NCI-H128 (cell line): ENCODE measurements around the gene POLR1A.
"Not testable (repeated sequence)": the region's sequence is repeated elsewhere in the genome, so short reads cannot be mapped to it uniquely, and the experiment has no call there.

Experiments
- DNase-seq: peaks from one replicate; lab custom pipeline; 2025; ENCODE audit not compliant: unreplicated experiment; lab: John Stamatoyannopoulos, UW

POLR1A gene

DNA sequence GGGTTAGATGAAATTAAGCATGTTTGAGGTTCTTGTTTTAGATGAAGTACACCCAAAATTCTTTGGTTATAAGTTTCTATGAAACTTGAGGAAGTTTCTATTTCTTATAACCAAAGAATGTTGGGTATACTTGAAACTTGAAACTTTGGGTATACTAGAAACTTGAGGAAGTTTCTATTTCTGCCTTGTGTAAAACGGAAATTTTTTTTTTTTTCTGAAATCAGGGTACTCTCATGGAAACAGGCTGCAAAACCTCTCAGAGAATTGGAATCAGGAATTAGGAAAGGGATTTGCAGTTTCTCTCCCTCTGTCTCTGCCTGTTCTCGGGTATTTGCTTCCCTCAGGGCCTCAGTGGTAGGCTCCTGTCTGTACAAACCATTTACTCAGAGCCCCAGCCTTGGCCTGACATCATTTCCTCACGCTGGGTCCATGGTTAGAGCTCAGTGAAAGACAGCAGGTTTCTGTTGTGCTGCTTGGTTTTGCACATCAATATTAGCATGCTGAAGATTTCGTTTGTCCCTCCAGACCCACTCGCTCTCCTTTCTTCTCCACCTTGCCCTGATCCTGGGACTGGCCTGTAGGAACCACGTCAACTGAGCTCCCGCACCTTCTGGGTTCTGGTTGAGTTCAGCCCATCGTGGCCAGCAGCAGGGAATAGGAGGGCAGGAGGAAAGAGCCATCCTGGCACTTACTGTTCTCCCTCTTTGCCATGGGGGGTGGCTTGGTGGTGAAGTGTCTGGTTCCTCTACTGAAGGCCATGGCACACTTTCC, 106.4 kb downstream of the POLR1A start:
- no peak for DNase-seq

DNA sequence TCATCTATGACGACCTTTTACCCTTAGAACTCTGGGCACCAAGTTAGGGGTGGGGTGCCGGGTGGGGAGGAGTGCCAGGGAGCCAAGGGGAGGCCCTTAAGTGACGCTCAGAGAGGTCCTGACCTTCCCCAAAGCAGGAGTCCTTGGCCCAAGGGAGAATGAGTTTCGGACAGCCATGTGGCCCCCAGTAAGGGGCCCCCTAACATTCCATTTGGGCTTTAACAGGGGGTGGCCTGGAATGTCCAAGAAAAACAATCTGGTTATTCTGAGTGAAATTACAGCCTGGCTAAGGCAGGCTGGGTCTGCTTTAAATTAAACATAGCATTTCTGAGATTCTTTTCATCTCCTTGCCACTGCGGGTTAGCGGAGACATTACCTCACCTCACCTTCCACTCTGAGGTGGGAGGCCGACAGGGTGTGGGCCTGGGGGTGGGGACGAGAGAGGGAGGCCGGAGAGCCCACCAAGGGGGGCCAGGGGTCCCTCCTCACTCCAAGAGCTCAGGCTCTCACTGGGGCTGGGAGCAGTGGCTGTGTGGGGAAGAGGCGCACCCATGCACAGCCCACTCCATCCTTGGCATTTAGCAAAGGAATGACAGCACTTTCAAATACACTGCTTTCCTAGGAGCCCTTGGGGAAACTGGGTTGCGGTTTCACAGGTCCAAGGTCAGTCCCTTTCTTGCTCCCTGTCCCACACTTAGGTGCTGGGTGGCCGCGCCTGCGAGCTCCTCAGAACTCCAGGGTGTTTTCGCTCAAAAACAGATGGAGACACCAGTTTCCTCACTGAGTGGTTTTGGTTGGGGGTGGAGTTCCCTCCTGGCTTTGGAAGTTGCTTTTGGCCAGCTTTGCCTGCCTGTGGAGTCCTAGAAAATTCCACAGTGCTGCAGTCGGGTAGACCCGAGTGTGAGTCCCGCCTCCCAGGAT, 107.4 kb downstream of the POLR1A start:
- DNase-seq: no peak

GRCh38 chr2:85997017-85997970, 108.4 kb downstream of the POLR1A start:
- no peak for DNase-seq

GRCh38 chr2:85996591-85996990, 109.1 kb downstream of the POLR1A start:
- DNase-seq: no peak

DNA sequence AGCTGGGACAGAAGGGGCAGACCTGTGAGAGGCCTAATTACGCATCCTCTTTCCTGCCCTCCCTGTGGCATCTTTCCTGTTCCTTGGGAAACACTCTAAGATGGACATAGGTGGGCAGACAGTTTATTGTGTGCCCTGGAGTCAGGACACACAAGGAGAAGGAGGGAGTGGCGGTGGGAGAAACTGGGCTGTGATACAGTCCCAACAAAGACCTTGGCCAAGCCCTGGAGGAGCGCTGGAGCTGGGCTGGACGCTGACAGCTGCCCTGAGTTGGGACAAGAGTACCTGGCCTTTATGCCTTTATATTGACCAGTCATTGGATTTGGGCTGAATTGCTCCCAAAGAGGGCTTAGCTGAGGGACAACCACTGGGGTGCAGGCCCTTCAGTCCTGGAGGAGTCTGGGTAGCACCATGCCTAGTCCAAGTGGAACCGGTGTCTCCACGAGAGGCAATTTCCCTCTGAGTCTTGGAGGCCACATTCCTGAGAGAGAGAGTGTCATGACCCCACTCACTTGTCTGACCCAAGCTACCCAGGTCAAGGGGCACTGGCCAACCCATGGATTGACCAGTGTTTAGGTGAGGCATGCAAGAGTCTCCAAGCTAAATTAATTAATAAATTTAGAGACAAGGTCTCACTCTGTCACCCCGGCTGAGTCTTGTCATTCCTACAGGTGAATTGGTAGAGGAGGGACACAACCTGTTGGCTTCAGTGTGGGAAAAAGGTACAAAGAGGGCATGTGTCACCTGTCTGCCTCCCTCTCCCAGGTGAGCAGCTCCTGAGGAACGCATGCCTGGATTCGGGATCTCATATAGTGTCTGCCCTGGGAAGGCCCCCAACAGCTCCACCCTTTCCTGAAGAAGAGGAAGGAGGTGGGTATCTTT, 109.8 kb downstream of the POLR1A start:
- DNase-seq: no peak

DNA sequence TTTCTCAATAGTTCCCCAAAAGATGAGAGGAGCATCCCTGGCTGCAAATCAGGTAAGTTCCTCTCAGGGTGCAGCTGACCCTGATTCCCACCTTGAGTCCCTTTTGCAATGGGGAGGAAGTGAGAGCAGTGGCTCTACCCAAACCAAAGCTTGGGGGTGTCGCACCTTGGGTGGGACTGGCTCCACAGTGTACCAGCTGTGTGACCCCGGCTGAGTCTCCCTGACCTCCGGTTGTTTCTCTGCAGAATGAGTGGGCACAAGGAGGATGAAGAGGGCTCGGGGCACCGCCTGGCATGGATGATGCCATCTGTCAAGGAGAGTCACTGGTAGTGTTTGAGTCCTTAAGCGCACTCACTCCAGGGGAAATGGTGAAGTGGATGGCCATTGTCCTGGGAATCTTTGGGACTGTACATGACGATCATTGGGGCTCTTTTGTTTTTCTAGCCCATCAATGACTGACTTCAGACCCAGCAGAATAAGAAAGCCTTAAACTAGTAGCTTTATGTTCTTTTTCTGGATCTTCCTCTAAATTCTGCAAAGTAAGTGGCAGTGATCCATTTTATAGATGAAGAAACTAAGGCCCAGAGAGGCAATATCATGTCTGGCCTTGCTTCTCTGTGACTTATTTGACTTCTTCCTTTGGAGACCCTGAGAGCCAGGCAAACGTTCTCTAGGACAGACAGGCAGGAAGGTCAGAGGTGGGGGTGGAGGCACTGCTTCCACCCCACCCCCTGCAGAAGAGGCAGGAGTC, 110.6 kb downstream of the POLR1A start:
- DNase-seq: no peak

DNA sequence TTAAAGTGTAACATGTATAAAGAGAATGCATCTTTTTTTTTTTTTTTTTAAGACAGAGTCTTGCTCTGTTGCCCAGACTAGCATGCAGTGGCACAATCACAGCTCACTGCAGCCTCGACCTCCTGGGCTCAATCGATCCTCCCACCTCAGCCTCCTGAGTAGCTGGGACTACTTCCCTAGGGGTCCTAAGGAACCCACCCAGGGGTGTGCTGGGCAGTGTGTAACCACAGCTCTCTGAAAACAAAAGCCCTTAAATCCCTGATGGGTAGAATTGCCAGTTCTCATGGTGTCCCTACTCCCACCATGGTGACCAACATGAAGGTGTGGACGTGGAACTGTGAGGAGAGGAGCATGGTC, 111.3 kb downstream of the POLR1A start:
- DNase-seq: no peak

DNA sequence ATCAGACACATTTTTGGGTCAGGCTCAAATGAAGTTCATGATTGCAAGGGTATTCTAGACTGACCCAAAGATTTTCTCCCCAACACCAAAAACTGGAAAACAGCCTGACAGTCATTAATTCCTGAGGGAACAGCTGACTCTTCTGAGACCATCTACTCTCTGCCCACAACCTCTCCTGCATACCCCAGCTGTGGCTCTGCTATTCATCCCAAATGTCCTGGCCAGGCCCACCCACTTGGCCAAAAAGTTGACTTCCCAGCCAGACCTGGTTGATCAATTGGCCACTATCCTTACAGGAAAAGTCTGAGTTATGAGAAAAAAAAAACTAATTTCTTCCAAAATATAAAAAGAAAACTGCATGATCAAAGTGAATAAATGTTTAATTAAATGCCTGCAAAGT, 113.1 kb downstream of the POLR1A start:
- DNase-seq: no peak

DNA sequence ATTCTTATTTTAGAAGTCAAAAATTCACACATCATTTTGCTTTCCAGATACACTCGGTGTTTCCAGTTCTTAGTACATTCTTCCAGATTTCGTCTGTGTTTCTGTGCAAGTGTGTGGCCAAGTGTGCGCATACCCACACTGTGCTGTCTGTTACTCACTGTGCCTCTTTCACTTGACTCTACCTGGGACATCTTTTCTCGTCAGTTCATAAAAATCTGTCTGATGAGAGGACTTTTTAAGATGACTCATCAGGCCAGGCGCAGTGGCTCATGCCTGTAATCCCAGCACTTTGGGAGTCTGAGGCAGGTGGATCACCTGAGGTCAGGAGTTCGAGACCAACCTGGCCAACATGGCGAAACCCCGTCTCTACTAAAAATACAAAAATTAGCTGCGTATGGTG, 113.6 kb downstream of the POLR1A start:
- DNase-seq: not testable (repeated sequence)

GRCh38 chr2:85990084-85990483, 115.6 kb downstream of the POLR1A start:
- DNase-seq: no peak

GRCh38 chr2:85989288-85989865, 116.3 kb downstream of the POLR1A start:
- DNase-seq: no peak

- no peak for DNase-seq
Observed at GRCh38 chr2:85988914-85989270, 116.8 kb downstream of the POLR1A start.

GRCh38 chr2:85988175-85988913, 117.3 kb downstream of the POLR1A start:
- DNase-seq: no peak

GRCh38 chr2:85987266-85988174, 118.2 kb downstream of the POLR1A start:
- DNase-seq: no peak

DNA sequence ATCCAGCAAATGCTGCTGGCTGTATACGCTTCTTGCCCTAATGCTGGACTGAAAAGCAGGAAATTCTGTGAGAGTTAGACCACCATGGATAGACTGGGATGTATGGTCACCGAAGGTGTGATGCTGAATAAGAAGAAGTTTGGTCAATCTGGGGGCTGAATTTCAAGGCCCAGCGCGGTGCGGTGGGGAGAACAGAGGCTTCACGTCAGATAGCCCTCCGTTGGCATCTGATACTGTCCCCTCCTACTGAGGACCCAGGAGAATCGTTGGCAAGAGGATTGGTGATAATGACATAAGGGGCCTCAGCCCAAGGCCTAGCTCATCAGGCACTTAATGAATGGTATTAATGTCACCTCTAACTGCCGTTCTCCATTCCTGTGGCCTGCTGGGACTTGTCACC, 119.6 kb downstream of the POLR1A start:
- DNase-seq: no peak

DNA sequence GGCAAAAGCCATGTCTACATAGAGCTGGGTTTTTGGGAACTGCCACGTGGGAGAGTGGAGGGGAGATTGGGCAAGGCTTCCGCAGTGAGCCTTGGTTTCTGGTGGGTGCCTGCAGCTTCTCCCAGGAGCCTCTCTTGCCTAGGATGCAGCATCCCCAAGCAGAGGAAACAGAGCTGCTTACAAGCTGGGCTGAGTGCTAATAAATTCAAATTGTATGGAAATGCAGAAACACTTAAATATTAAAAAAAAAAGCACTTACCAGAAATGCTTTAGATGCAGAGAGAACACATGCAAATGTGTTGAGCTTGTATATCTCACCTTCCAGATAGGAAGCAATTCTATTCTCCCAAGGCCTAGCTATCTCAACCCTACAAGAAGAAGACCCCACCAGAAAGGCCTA, 120.9 kb downstream of the POLR1A start:
- DNase-seq: no peak

- no peak for DNase-seq
Observed at GRCh38 chr2:85983766-85984165, 121.9 kb downstream of the POLR1A start.
